Activated naive CD8-positive, alpha-beta T cell treated with anti-CD3 and anti-CD28 coated beads, Interleukin-2, amount 10 ng/mL, durations not matched to agents 7 days and 5 days (primary cell): ENCODE results near the gene ZC3H15. TPM values are rescaled to one million over a fixed set of nuclear protein-coding genes. Genes with fewer than 3 reads are reported as not detected.
"Not testable (repeated sequence)": the region's sequence is repeated elsewhere in the genome, so short reads cannot be mapped to it uniquely, and the experiment has no call there.

ENCODE experiments used
- ATAC-seq: fragments of 150-1000 bp; cut with Tn5 transposase; one replicate; pipeline ENCODE4 v1.10.0; 2021; ENCODE audit warnings: low read depth, moderate library complexity
- POLR2A ChIA-PET: fragments of 350-600 bp; sonication (Branson Sonifier 250); formaldehyde crosslinking; loops from one replicate; lab custom pipeline; 2021; ENCODE audit warnings: antibody characterized with exemption; lab: Charles Lee
- DNase-seq: peaks from one replicate; pipeline ENCODE4 v3.0.0; 2021
- H3K27ac Mint-ChIP-seq: one replicate; pipeline ENCODE4 v1.8.0; 2022; ENCODE audit warnings: mild to moderate bottlenecking, mixed read lengths
- H3K27me3 Mint-ChIP-seq: one replicate; pipeline ENCODE4 v1.8.0; 2022; ENCODE audit warnings: mild to moderate bottlenecking, moderate library complexity, mixed read lengths
- H3K36me3 Mint-ChIP-seq: one replicate; pipeline ENCODE4 v1.8.0; 2021; ENCODE audit warnings: mild to moderate bottlenecking, mixed read lengths
- H3K4me1 Mint-ChIP-seq: one replicate; pipeline ENCODE4 v1.8.0; 2021; ENCODE audit warnings: mixed read lengths
- H3K4me3 Mint-ChIP-seq: one replicate; pipeline ENCODE4 v1.8.0; 2022; ENCODE audit warnings: mild to moderate bottlenecking, moderate library complexity, mixed read lengths
- H3K9me3 Mint-ChIP-seq: one replicate; pipeline ENCODE4 v1.8.0; 2021; ENCODE audit warnings: mixed read lengths
- total RNA-seq, 2 experiments: library from RNA; stranded (reverse); gene quantifications; one replicate each; pipeline ENCODE4 v1.2.3, GENCODE V29; 2021

ZC3H15 gene
- total RNA-seq, 2 experiments from 2014 or later, result 58.7 to 64.7 TPM

- POLR2A ChIA-PET, H3K4me3 Mint-ChIP-seq, H3K4me1 Mint-ChIP-seq, ATAC-seq, DNase-seq, H3K27ac Mint-ChIP-seq, H3K27me3 Mint-ChIP-seq, H3K9me3 Mint-ChIP-seq: not testable (repeated sequence)
- peaks cover 11% of the 10 kb centered on the region for H3K36me3 Mint-ChIP-seq
These were observed 13.2 kb upstream of the ZC3H15 start for GRCh38 chr2:186472722-186473493.

DNA sequence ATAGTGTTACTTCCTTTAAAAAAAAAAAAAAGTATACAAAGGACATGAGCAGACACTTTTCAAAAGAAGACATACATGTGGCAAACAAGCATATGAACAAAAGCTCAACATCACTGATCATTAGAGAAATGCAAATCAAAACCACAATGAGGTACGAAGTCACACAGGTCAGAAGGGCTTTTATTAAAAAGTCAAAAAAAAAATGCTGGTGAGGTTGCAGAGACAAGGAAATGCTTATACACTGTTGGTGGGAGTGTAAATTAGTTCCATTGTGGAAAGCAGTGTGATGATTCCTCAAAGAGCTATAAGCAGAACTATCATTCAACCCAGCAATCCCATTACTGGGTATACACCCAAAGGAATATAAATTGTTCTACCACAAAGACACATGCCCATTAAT lies 11.8 kb upstream of the ZC3H15 start:
- H3K27ac Mint-ChIP-seq, ATAC-seq, H3K27me3 Mint-ChIP-seq, POLR2A ChIA-PET, H3K9me3 Mint-ChIP-seq, H3K4me1 Mint-ChIP-seq, DNase-seq, H3K4me3 Mint-ChIP-seq: not testable (repeated sequence)
- peaks cover 11% of the 10 kb centered on the region for H3K36me3 Mint-ChIP-seq

DNA sequence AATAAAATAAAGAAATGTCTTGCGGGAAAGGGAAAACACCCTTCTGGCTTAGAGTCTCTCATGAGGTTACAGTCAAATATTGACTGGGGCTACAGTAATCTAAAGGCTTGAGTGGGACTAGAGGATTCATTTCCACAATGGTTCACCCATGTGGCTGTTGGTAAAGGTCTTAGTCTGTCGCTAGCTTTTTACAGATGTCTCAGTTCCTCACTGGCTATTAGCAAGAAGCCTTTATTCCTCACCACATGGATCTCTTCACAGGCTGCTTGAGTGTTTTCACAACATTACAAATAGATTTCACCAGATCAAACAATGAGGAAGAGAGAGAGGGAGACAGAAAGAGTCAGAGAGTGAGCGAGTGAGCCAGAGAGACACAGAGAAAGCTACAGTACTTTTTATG lies 8.3 kb upstream of the ZC3H15 start:
- H3K36me3 Mint-ChIP-seq, result peaks cover 11% of the 10 kb centered on the region
- peaks cover 7% of the 10 kb centered on the region for H3K4me1 Mint-ChIP-seq
- POLR2A ChIA-PET, result no interaction called here
- DNase-seq (no peak), ATAC-seq (no peak)
- no peak overlapping the region for H3K4me3 Mint-ChIP-seq
- H3K27ac Mint-ChIP-seq, result no peak overlapping the region
- no peaks in the 10 kb centered on the region for H3K27me3 Mint-ChIP-seq
- H3K9me3 Mint-ChIP-seq, result peaks cover 4% of the 10 kb centered on the region

DNA sequence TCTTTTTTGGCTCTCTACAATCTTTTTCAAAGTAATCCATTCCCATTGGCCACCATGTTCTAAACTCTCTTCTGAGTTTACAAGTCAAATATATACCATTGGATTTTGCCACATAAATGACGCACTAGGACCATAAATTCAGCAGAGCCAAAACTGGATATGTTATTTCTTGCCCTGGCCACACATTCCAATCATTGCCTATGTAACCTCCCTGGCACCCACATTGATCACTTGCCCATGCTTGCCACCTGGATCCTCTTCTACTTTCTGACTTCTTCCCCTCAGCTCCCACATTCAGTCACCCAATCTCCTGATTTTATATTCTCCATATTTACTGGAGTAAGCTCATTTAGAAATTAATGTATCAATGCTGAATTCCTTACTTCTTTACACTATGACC lies 5.1 kb upstream of the ZC3H15 start:
- Mint-ChIP-seq H3K36me3 (peaks cover 7% of the 10 kb centered on the region), H3K9me3 (peaks cover 1% of the 10 kb centered on the region), H3K27ac (no peak overlapping the region), H3K27me3 (no peaks in the 10 kb centered on the region), H3K4me1 (peaks cover 17% of the 10 kb centered on the region), H3K4me3 (no peak overlapping the region)
- DNase-seq, result no peak
- POLR2A ChIA-PET, result no interaction called here
- no peak for ATAC-seq

DNA sequence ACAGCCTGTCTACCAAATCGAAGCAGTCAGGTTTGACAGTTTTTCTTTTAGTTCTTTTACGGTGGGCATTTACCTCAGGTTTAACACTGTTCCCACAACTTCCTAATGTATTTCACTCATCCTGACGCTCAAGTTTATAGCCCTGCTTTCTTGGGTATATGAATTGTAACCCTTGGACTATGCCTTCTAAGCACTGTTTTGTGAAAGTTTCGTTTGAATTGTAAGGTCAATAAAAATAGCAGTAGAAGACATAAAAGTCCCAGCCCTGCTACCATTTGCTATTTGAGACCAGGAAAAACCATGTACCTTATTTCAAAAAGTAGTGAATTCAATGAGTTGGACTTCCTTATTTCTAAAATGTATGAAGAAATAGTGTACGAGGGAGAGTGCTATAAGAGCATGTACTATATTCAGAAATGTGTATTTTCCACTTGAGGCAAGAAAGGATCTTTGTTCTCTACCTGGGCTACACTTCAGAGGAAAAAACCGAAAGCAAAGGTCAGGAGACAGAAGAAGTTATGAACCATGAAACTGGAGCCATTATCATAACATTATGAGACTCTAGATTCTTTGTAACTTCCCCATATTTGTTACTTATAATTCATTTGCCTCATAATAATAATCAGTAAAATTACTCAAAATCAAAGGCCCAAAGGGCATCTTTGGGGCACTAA lies 1.9 kb upstream of the ZC3H15 start:
- H3K4me3 Mint-ChIP-seq, result peak overlapping the region; percentile 97
- POLR2A ChIA-PET, result no interaction called here

GRCh38 chr2:186485576-186485870 lies 537 bp upstream of the ZC3H15 start:
- ATAC-seq, result no peak
- Mint-ChIP-seq H3K27me3 (no peaks in the 10 kb centered on the region), H3K4me3 (peak overlapping the region; percentile 97), H3K9me3 (no peaks in the 10 kb centered on the region), H3K36me3 (peaks cover 17% of the 10 kb centered on the region), H3K27ac (peak overlapping the region; percentile 97), H3K4me1 (peaks cover 38% of the 10 kb centered on the region)
- POLR2A ChIA-PET, result interaction anchor here (0.5 to 1.5 kb wide), 2 partner anchors 18 to 104 kb away, joined by 3 to 19 read pairs; partner anchors contain the start of gene ITGAV
- DNase-seq, result no peak

More for the DNA sequence above, 1.9 kb upstream of the ZC3H15 start:
- Mint-ChIP-seq H3K36me3 (peaks cover 14% of the 10 kb centered on the region), H3K27me3 (no peaks in the 10 kb centered on the region), H3K27ac (peak overlapping the region; percentile 55), H3K9me3 (no peaks in the 10 kb centered on the region), H3K4me1 (peaks cover 29% of the 10 kb centered on the region)
- DNase-seq (no peak), ATAC-seq (no peak)

- Mint-ChIP-seq H3K4me1 (peaks cover 46% of the 10 kb centered on the region), H3K27me3 (no peaks in the 10 kb centered on the region), H3K27ac (peak overlapping the region; percentile 97), H3K9me3 (no peaks in the 10 kb centered on the region), H3K36me3 (peaks cover 13% of the 10 kb centered on the region), H3K4me3 (peak overlapping the region; percentile 97)
- POLR2A ChIA-PET, result interaction anchor here (1.5 kb wide), 1 partner anchor 103 kb away, joined by 19 read pairs; the partner anchor contains the start of gene ITGAV
- DNase-seq, result no peak
- ATAC-seq, result no peak
These were observed 889 bp downstream of the ZC3H15 start for GRCh38 chr2:186486651-186487647.

GRCh38 chr2:186493564-186494085 lies 7.6 kb downstream of the ZC3H15 start:
- Mint-ChIP-seq H3K4me1 (peaks cover 39% of the 10 kb centered on the region), H3K4me3 (no peak overlapping the region), H3K27ac (no peak overlapping the region), H3K36me3 (peaks cover 12% of the 10 kb centered on the region), H3K9me3 (no peaks in the 10 kb centered on the region), H3K27me3 (no peaks in the 10 kb centered on the region)
- no peak for ATAC-seq
- POLR2A ChIA-PET, result no interaction called here
- no peak for DNase-seq

DNA sequence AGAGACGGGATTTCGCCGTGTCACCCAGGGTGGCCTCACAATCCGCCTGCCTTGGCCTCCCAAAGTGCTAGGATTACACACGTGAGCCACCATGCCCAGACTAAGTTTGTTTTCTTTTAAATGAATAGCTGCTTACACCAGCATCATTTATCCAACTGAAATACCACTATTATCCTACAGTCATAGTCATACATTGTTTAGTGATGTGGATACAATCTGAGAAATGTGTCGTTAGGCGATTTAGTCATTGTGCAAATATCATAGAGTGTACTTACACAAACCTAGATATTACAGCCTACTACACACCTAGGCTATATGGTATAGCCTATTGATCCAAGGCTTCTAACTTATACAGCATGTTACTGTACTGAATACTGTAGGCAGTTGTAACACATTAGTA lies 10.3 kb downstream of the ZC3H15 start:
- no peak for ATAC-seq
- H3K4me3 Mint-ChIP-seq, result no peak overlapping the region
- POLR2A ChIA-PET, result no interaction called here
- no peaks in the 10 kb centered on the region for H3K9me3 Mint-ChIP-seq
- peaks cover 12% of the 10 kb centered on the region for H3K36me3 Mint-ChIP-seq
- H3K27ac Mint-ChIP-seq, result no peak overlapping the region
- H3K4me1 Mint-ChIP-seq, result peaks cover 26% of the 10 kb centered on the region
- no peaks in the 10 kb centered on the region for H3K27me3 Mint-ChIP-seq
- DNase-seq, result no peak

DNA sequence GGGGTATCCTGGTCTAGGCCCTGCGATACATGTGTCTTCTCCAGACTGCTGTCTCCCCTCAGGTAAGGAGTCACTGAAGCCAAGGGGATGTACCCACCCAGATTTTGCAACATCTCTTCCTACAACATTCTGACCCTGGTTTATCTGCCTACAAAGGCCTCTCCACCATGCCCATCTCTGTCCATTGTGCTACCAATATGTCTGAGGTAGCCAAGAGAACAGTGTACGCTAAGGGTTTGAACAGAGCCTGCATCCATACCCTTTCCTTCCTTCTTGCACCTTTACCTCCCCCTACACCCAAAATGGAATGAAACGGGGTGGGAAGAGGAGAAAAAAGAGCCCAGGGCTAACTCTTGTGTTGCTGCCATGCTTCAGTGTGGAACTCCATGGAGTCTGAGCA lies 11.9 kb downstream of the ZC3H15 start:
- peaks cover 15% of the 10 kb centered on the region for H3K36me3 Mint-ChIP-seq
- H3K9me3 Mint-ChIP-seq, result no peaks in the 10 kb centered on the region
- POLR2A ChIA-PET, result no interaction called here
- H3K4me3 Mint-ChIP-seq, result no peak overlapping the region
- no peak overlapping the region for H3K27ac Mint-ChIP-seq
- H3K27me3 Mint-ChIP-seq, result no peaks in the 10 kb centered on the region
- DNase-seq (no peak), ATAC-seq (no peak)
- H3K4me1 Mint-ChIP-seq, result peaks cover 17% of the 10 kb centered on the region

GRCh38 chr2:186498834-186499233 lies 12.8 kb downstream of the ZC3H15 start:
- Mint-ChIP-seq H3K9me3 (no peaks in the 10 kb centered on the region), H3K27me3 (no peaks in the 10 kb centered on the region), H3K4me3 (no peak overlapping the region), H3K27ac (no peak overlapping the region), H3K36me3 (peaks cover 12% of the 10 kb centered on the region), H3K4me1 (peaks cover 15% of the 10 kb centered on the region)
- DNase-seq, result no peak
- POLR2A ChIA-PET, result no interaction called here
- ATAC-seq, result no peak

- H3K9me3 Mint-ChIP-seq, result no peaks in the 10 kb centered on the region
- peaks cover 32% of the 10 kb centered on the region for H3K36me3 Mint-ChIP-seq
- POLR2A ChIA-PET, result interaction anchor here (1.2 kb wide), 1 partner anchor 18 kb away, joined by 3 read pairs; no protein-coding TSS in a partner anchor
- H3K4me1 Mint-ChIP-seq, result peaks cover 8% of the 10 kb centered on the region
- no peak overlapping the region for H3K27ac Mint-ChIP-seq
- peak overlapping the region; percentile 45 for H3K4me3 Mint-ChIP-seq
- DNase-seq (no peak), ATAC-seq (no peak)
- H3K27me3 Mint-ChIP-seq, result no peaks in the 10 kb centered on the region
These were observed 18.0 kb downstream of the ZC3H15 start for GRCh38 chr2:186503827-186504606.
